ENCODE data around the gene SLCO3A1. TPM values are rescaled to one million over a fixed set of nuclear protein-coding genes. Genes with fewer than 3 reads are reported as not detected.

SLCO3A1 gene
- total and polyA plus RNA-seq, 4 donors: 1.6 to 3.6 (median 2.4) TPM

DNA sequence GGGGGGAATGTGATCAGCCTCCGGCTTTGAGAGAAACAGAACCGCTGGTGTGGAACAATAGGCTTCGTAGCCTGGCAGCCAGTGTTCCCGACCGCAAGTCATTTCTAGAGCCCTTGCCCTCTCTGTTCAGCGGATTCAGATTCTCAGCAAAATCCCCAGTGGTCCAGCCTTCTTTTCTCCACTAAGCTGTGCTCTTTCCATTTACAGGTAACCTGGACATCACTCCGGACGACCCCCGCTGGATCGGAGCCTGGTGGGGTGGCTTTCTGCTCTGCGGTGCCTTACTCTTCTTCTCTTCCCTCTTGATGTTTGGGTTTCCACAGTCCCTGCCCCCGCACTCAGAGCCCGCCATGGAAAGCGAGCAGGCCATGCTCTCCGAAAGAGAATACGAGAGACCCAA lies 250.6 kb downstream of the SLCO3A1 start:
- no peaks in the 10 kb centered on the region for H3K27me3 ChIP-seq (ENCODE audit: control insufficient read depth in 4 of 4, insufficient read depth in 4 of 4, low read length in 3 of 4)
- H3K4me3 ChIP-seq (ENCODE audit: low read depth in 1 of 3, low read length in 3 of 3): no peak overlapping the region
- H3K27ac ChIP-seq (ENCODE audit: low read depth in 1 of 2, low read length in 2 of 2): no peak overlapping the region
- H3K9ac ChIP-seq (ENCODE audit: low read depth in 1 of 2, low read length in 2 of 2): no peak overlapping the region
- no peaks in the 10 kb centered on the region for H3K4me1 ChIP-seq (ENCODE audit: control insufficient read depth in 4 of 4, insufficient read depth in 4 of 4, low read length in 3 of 4)
- no peak for TF ChIP-seq YY1 (IDR thresholded peaks at IDR 0.05)
- TF ChIP-seq, protein P1, sequence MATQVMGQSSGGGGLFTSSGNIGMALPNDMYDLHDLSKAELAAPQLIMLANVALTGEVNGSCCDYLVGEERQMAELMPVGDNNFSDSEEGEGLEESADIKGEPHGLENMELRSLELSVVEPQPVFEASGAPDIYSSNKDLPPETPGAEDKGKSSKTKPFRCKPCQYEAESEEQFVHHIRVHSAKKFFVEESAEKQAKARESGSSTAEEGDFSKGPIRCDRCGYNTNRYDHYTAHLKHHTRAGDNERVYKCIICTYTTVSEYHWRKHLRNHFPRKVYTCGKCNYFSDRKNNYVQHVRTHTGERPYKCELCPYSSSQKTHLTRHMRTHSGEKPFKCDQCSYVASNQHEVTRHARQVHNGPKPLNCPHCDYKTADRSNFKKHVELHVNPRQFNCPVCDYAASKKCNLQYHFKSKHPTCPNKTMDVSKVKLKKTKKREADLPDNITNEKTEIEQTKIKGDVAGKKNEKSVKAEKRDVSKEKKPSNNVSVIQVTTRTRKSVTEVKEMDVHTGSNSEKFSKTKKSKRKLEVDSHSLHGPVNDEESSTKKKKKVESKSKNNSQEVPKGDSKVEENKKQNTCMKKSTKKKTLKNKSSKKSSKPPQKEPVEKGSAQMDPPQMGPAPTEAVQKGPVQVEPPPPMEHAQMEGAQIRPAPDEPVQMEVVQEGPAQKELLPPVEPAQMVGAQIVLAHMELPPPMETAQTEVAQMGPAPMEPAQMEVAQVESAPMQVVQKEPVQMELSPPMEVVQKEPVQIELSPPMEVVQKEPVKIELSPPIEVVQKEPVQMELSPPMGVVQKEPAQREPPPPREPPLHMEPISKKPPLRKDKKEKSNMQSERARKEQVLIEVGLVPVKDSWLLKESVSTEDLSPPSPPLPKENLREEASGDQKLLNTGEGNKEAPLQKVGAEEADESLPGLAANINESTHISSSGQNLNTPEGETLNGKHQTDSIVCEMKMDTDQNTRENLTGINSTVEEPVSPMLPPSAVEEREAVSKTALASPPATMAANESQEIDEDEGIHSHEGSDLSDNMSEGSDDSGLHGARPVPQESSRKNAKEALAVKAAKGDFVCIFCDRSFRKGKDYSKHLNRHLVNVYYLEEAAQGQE (IDR thresholded peaks at IDR 0.05): no peak
- no peaks in the 10 kb centered on the region for H3K36me3 ChIP-seq (ENCODE audit: control insufficient read depth in 4 of 4, insufficient read depth in 3 of 4, low read depth in 1 of 4, low read length in 3 of 4)
- WGBS: 89% methylated on average over 16 of the region's 16 CpGs
- H3K9me3 ChIP-seq (ENCODE audit: control insufficient read depth in 4 of 4, low read length in 3 of 4): no peaks in the 10 kb centered on the region
- no peak for DNase-seq (ENCODE audit: low spot score)

DNA sequence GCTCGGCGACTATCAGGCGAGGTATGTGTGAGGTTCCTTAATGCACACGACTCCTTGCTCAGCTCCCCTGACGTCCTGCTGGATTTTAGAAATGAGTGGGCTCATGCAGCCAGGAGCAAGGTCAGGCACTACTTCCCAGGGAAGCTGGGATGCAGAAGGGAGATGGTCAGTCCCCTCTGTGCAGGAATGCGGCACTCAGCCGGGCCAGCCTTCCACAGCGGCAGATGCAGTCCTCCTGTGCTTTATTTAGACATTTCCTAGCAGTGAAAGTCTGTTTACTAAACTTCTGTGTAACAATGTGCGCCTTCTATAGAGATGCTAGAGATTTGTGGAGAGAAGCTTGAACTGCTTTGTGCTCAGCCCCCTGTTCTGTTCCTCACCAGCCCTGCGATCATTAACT lies 252.1 kb downstream of the SLCO3A1 start:
- H3K4me3 ChIP-seq (ENCODE audit: low read depth in 1 of 3, low read length in 3 of 3): no peak overlapping the region
- no peak for DNase-seq (ENCODE audit: low spot score)
- no peaks in the 10 kb centered on the region for H3K4me1 ChIP-seq (ENCODE audit: control insufficient read depth in 4 of 4, insufficient read depth in 4 of 4, low read length in 3 of 4)
- WGBS: 87% methylated on average over 10 of the region's 10 CpGs
- no peaks in the 10 kb centered on the region for H3K36me3 ChIP-seq (ENCODE audit: control insufficient read depth in 4 of 4, insufficient read depth in 3 of 4, low read depth in 1 of 4, low read length in 3 of 4)
- TF ChIP-seq, protein P2, sequence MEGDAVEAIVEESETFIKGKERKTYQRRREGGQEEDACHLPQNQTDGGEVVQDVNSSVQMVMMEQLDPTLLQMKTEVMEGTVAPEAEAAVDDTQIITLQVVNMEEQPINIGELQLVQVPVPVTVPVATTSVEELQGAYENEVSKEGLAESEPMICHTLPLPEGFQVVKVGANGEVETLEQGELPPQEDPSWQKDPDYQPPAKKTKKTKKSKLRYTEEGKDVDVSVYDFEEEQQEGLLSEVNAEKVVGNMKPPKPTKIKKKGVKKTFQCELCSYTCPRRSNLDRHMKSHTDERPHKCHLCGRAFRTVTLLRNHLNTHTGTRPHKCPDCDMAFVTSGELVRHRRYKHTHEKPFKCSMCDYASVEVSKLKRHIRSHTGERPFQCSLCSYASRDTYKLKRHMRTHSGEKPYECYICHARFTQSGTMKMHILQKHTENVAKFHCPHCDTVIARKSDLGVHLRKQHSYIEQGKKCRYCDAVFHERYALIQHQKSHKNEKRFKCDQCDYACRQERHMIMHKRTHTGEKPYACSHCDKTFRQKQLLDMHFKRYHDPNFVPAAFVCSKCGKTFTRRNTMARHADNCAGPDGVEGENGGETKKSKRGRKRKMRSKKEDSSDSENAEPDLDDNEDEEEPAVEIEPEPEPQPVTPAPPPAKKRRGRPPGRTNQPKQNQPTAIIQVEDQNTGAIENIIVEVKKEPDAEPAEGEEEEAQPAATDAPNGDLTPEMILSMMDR (IDR thresholded peaks at IDR 0.05; ENCODE audit: low read depth, low read length, missing input control): no peak
- TF ChIP-seq RXRA (IDR thresholded peaks at IDR 0.05): no peak
- TF ChIP-seq MAX (IDR thresholded peaks at IDR 0.05): no peak
- TF ChIP-seq FOXA1 (IDR thresholded peaks at IDR 0.05): no peak
- TF ChIP-seq HNF4G (IDR thresholded peaks at IDR 0.05): no peak
- TF ChIP-seq FOXA2 (IDR thresholded peaks at IDR 0.05): no peak
- TF ChIP-seq YY1 (IDR thresholded peaks at IDR 0.05): no peak
- TF ChIP-seq NR2F2 (IDR thresholded peaks at IDR 0.05): no peak
- no peak for TF ChIP-seq HNF4A (conservative IDR thresholded peaks at IDR 0.05)
- TF ChIP-seq SP1 (IDR thresholded peaks at IDR 0.05): no peak
- TF ChIP-seq EGR1 (IDR thresholded peaks at IDR 0.05; ENCODE audit: low read depth in 2 of 2): no peak
- TF ChIP-seq ZBTB33 (IDR thresholded peaks at IDR 0.05): no peak
- TF ChIP-seq GABPA (IDR thresholded peaks at IDR 0.05 in 1 of 2, conservative IDR thresholded peaks at IDR 0.05 in 1 of 2): no peak
- TF ChIP-seq JUND (IDR thresholded peaks at IDR 0.05): no peak
- TF ChIP-seq, protein P3, sequence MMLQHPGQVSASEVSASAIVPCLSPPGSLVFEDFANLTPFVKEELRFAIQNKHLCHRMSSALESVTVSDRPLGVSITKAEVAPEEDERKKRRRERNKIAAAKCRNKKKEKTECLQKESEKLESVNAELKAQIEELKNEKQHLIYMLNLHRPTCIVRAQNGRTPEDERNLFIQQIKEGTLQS (IDR thresholded peaks at IDR 0.05): no peak
- no peak for TF ChIP-seq TAF1 (conservative IDR thresholded peaks at IDR 0.05)
- no peak overlapping the region for H3K9ac ChIP-seq (ENCODE audit: low read depth in 1 of 2, low read length in 2 of 2)
- no peaks in the 10 kb centered on the region for H3K9me3 ChIP-seq (ENCODE audit: control insufficient read depth in 4 of 4, low read length in 3 of 4)
- H3K27me3 ChIP-seq (ENCODE audit: control insufficient read depth in 4 of 4, insufficient read depth in 4 of 4, low read length in 3 of 4): no peaks in the 10 kb centered on the region
- no peak overlapping the region for H3K27ac ChIP-seq (ENCODE audit: low read depth in 1 of 2, low read length in 2 of 2)
